RPMI8226 (cell line): Measurements from ENCODE around the gene ANTKMT.
A peak's percentile ranks its signal among the peaks of the same experiment; 100 is the strongest.

ENCODE experiments used
- DNase-seq: peaks from one replicate; pipeline ENCODE4 v3.0.0-alpha.2; 2015

ANTKMT gene

GRCh38 chr16:720990-721764 lies at the start of gene ANTKMT:
ANTKMT (plus strand) TSS chr16:721146; CDS start chr16:721275, 129 bp downstream.
- DNase-seq: peak; percentile 99

- DNase-seq: no peak
Observed at GRCh38 chr16:671353-672131, 49.4 kb upstream of the ANTKMT start.

- no peak for DNase-seq
Observed at GRCh38 chr16:672371-672770, 48.6 kb upstream of the ANTKMT start.

GRCh38 chr16:672851-673250 lies 48.1 kb upstream of the ANTKMT start:
- no peak for DNase-seq

- no peak for DNase-seq
Observed at GRCh38 chr16:673399-673991, 47.5 kb upstream of the ANTKMT start.

- DNase-seq: no peak
Observed at GRCh38 chr16:674214-674881, 46.6 kb upstream of the ANTKMT start.

- no peak for DNase-seq
Observed at GRCh38 chr16:674968-675883, 45.7 kb upstream of the ANTKMT start, which contains the start of gene RHBDL1. RHBDL1 (plus strand) TSS chr16:675671; CDS start chr16:675791, 120 bp downstream.

- DNase-seq: no peak
Observed at GRCh38 chr16:675884-676564, 44.9 kb upstream of the ANTKMT start.

- DNase-seq: no peak
Observed at GRCh38 chr16:676565-676902, 44.4 kb upstream of the ANTKMT start.

GRCh38 chr16:676913-677312 lies 44.0 kb upstream of the ANTKMT start:
- DNase-seq: no peak

GRCh38 chr16:677316-678190 lies 43.4 kb upstream of the ANTKMT start:
- no peak for DNase-seq

- DNase-seq: peak; percentile 48
Observed at GRCh38 chr16:678209-678857, 42.6 kb upstream of the ANTKMT start.

- DNase-seq: peak; percentile 77
Observed at GRCh38 chr16:678858-679813, 41.8 kb upstream of the ANTKMT start.

- peak; percentile 93 for DNase-seq
Observed at GRCh38 chr16:679814-680624, 40.9 kb upstream of the ANTKMT start, which contains the start of gene STUB1. STUB1 (plus strand) TSS chr16:680410; CDS start chr16:680526, 116 bp downstream.

GRCh38 chr16:680625-680945 lies 40.4 kb upstream of the ANTKMT start:
- no peak for DNase-seq

GRCh38 chr16:680967-681745 lies 39.8 kb upstream of the ANTKMT start:
- peak; percentile 77 for DNase-seq
